H1 (cell line): ENCODE measurements around the gene FGF1. TPM values are rescaled to one million over a fixed set of nuclear protein-coding genes. Genes with fewer than 3 reads are reported as not detected.

Experiments used
- BCL11A ChIP-seq, 2 experiments: IDR thresholded peaks; one replicate each; pipeline ENCODE4 v1.6.1; 2011; ENCODE audit warnings: low read depth in 2 of 2, low read length in 2 of 2, mild to moderate bottlenecking in 2 of 2
- BRCA1 ChIP-seq: IDR thresholded peaks from 2 replicates; pipeline ENCODE4 v1.6.1; 2012; ENCODE audit warnings: low read depth, low read length, improper control_type of control experiment
- EGR1 ChIP-seq: IDR thresholded peaks from 2 replicates; pipeline ENCODE4 v1.6.1; 2011; ENCODE audit warnings: low read depth, low read length, borderline replicate concordance
- GTF2F1 ChIP-seq: IDR thresholded peaks from 2 replicates; pipeline ENCODE4 v1.6.1; 2012; ENCODE audit warnings: low read depth, low read length, improper control_type of control experiment, borderline replicate concordance
- POU5F1 ChIP-seq: IDR thresholded peaks from 2 replicates; pipeline ENCODE4 v1.6.1; 2011; ENCODE audit warnings: low read depth, mild to moderate bottlenecking, low read length, moderate library complexity
- SP1 ChIP-seq: IDR thresholded peaks from 2 replicates; pipeline ENCODE4 v1.6.1; 2011; ENCODE audit warnings: low read depth, low read length
- SP2 ChIP-seq: IDR thresholded peaks from 2 replicates; pipeline ENCODE4 v1.6.1; 2012; ENCODE audit warnings: mild to moderate bottlenecking, low read length, inconsistent platforms
- ZNF274 ChIP-seq: IDR thresholded peaks from 2 replicates; pipeline ENCODE4 v1.7.0; 2012; ENCODE audit warnings: low read length, borderline replicate concordance; ENCODE audit errors: extremely low read depth
- polyA plus RNA-seq, 7 experiments: library from polyadenylated mRNA; depleted of rRNA in 3 of 7; stranded (reverse) in 5 of 7; unstranded in 2 of 7; fragments of >200 nt in 5 of 7; fragments of 200-250 nt in 2 of 7; gene quantifications; 1 replicate in 5 of 7; 2 replicates in 1 of 7; 4 replicates in 1 of 7; pipeline versions ENCODE4 v1.2.1 to v1.2.3, GENCODE V29; 2011 to 2013; ENCODE audit warnings: missing spikeins in 2 of 7, mixed read lengths in 2 of 7
- total RNA-seq: library from RNA; stranded (reverse); fragmentation: NEBNext Ultra II Directional; extraction: Animal tissue kit (Norgen Biotek cat#: 25700); gene quantifications from 2 replicates; pipeline ENCODE4 v1.2.1, GENCODE V29; 2021

Gene FGF1
- total and polyA plus RNA-seq, 2 of the 8 experiments (the other 6 are each of a cell fraction or from before 2014, with no cell fraction given): 0.30 to 0.50 TPM

GRCh38 chr5:142698447-142699183, 12.7 kb upstream of the FGF1 start (continued):
- TF ChIP-seq EGR1 (no peak), SP2 (no peak), POU5F1 (no peak), BCL11A (IDR thresholded peaks at IDR 0.05; ENCODE audit: low read depth in 2 of 2, low read length in 2 of 2) (no peak), SP1 (no peak), ZNF274 (no peak), GTF2F1 (no peak), BRCA1 (no peak)
